ENCODE data around the gene RPP25L. TPM values are rescaled to one million over a fixed set of nuclear protein-coding genes. Genes with fewer than 3 reads are reported as not detected.
"Not testable (repeated sequence)": the region's sequence is repeated elsewhere in the genome, so short reads cannot be mapped to it uniquely, and the experiment has no call there.

The RPP25L gene
- total RNA-seq, 2 donors from 2014 or later, result 5.5 to 8.7 TPM

DNA sequence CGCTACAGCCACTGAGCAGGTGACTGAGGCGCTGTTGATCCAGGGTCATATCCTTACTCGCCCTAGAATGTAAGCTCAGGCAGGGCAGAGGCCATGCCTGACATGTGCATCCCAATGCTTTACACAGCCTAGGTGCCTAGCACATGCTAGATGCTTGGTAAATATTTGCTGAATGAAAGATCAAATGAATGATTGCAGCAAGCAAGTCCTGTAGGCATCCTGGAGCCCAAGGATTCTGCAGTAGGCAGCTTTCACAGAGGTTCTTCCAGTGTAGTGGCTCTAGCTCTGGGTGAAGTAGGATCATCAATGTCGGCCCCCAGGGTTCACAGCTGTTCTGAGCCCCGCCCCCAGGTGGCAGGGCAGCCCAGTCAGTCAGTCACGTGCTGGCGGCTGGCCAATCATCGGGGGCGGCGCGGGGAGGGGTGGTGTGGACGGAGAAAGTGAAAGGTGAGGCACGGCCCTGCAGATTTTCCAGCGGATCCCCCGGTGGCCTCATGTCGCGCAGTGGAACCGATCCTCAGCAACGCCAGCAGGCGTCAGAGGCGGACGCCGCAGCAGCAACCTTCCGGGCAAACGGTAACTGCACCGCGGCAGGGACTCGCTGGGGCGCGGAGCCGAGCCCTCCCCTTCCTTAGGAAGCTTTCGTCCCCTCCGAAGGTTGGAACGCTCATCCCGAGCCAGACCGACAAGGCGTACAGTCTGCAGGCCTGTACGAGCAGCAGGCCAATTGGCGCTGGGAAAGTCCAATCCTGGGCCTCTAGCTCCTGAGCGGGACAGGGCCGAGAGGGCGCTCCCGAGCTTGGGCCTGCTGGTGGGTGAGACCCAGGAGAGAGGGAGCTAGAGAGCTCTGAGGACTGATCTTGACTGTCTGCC is 34.5 kb upstream of the RPP25L start, which contains the start of gene GALT:
GALT (plus strand) TSS at position 465 of the 873 bp plus-strand sequence; CDS start at position 495, 30 bp downstream.
- H3K9me3 ChIP-seq, result no peaks in the 10 kb centered on the region
- peak; percentile 89 for DNase-seq (ENCODE audit: low spot score)
- H3K27ac ChIP-seq, result peak within 1 kb of the TSS; percentile 79 to 80
- no peaks in the 10 kb centered on the region for H3K27me3 ChIP-seq (replicated peaks; ENCODE audit: insufficient read depth)
- TF ChIP-seq, protein P1, sequence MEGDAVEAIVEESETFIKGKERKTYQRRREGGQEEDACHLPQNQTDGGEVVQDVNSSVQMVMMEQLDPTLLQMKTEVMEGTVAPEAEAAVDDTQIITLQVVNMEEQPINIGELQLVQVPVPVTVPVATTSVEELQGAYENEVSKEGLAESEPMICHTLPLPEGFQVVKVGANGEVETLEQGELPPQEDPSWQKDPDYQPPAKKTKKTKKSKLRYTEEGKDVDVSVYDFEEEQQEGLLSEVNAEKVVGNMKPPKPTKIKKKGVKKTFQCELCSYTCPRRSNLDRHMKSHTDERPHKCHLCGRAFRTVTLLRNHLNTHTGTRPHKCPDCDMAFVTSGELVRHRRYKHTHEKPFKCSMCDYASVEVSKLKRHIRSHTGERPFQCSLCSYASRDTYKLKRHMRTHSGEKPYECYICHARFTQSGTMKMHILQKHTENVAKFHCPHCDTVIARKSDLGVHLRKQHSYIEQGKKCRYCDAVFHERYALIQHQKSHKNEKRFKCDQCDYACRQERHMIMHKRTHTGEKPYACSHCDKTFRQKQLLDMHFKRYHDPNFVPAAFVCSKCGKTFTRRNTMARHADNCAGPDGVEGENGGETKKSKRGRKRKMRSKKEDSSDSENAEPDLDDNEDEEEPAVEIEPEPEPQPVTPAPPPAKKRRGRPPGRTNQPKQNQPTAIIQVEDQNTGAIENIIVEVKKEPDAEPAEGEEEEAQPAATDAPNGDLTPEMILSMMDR (IDR thresholded peaks at IDR 0.05), result peak; percentile 23
- H3K36me3 ChIP-seq, result peaks cover 16% of the 10 kb centered on the region
- peak within 1 kb of the TSS; percentile 79 for H3K4me3 ChIP-seq
- ATAC-seq (ENCODE audit: insufficient number of reproducible peaks, low FRiP score, low read depth), result peak; percentile 62
- H3K4me1 ChIP-seq (ENCODE audit: control insufficient read depth in 1 of 2, low read depth in 2 of 2), result peaks cover 16 to 35% of the 10 kb centered on the region in 2 donors

DNA sequence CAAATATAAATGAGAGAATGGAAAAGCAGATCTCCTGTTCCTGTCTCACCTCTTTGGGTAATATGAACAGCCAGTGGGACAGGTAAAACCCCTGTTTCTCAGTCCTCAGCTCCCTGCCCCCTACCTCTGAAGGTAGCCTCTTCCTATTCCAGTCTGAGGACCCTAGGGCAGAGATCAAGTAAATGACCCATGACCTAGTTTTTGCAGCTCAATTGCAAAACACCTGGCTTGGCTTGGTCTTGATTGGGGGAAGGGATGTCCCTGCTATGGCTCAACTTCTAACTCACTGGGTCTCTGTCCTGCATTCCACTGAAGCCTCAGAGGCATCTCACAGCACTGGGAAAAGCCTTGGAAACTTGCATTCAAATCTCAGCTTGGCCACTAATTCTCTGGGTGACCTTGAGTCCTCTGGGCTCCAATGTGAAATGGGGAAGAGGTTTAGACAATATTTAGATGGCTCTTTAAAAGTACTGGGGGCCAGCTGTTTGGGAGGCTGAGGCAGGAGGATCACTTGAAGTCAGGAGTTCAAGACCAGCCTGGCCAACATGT is 32.9 kb upstream of the RPP25L start:
- H3K9me3 ChIP-seq, result no peaks in the 10 kb centered on the region
- peaks cover 15% of the 10 kb centered on the region for H3K36me3 ChIP-seq
- DNase-seq (ENCODE audit: low spot score) (no peak), ATAC-seq (ENCODE audit: insufficient number of reproducible peaks, low FRiP score, low read depth) (no peak)
- H3K27ac ChIP-seq, result no peak overlapping the region
- peaks cover 12 to 26% of the 10 kb centered on the region in 2 donors for H3K4me1 ChIP-seq (ENCODE audit: control insufficient read depth in 1 of 2, low read depth in 2 of 2)
- TF ChIP-seq, protein P1 (IDR thresholded peaks at IDR 0.05), result no peak
- no peak overlapping the region for H3K4me3 ChIP-seq
- H3K27me3 ChIP-seq (replicated peaks; ENCODE audit: insufficient read depth), result no peaks in the 10 kb centered on the region

DNA sequence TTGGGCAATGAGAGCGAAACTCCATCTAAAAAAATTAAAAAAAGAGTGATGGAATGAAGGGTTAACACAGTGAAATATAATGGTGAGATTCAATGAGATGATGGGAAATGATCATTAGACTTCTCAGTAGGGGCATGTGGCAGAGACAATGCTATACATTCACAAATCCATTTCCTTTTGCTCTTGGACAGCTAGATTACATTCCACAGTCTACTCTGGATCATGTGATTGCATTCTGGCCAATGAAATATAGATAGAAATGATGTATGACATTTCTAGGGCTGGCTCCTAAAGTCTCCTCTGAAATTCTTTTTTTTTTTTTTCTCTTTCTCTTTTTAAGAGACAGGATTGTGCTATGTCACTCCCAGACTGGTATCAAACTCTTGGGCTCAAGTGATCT is 30.8 kb upstream of the RPP25L start:
- no peaks in the 10 kb centered on the region for H3K27me3 ChIP-seq (replicated peaks; ENCODE audit: insufficient read depth)
- H3K9me3 ChIP-seq, result no peaks in the 10 kb centered on the region
- TF ChIP-seq, protein P1 (IDR thresholded peaks at IDR 0.05), result no peak
- H3K4me3 ChIP-seq, result no peak overlapping the region
- peaks cover 11 to 18% of the 10 kb centered on the region in 2 donors for H3K4me1 ChIP-seq (ENCODE audit: control insufficient read depth in 1 of 2, low read depth in 2 of 2)
- no peaks in the 10 kb centered on the region for H3K36me3 ChIP-seq
- ATAC-seq (ENCODE audit: insufficient number of reproducible peaks, low FRiP score, low read depth) (no peak), DNase-seq (ENCODE audit: low spot score) (no peak)
- no peak overlapping the region for H3K27ac ChIP-seq

DNA sequence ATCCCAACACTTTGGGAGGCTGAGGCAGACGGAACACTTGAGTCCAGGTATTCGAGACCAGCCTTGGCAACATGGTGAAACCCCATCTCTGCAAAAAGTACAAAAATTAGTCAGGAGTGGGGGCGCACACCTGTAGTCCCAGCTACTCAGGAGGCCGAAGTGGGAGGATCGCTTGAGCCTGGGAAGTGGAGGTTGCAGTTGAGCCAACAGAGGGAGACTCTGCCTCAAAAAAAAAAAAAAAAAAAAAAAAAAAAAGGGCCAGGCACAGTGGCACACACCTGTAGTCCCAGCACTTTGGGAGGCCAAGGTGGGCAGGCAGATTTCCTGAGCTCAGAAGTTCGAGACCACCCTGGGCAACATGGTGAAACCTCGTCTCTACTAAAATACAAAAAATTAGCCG is 27.4 kb upstream of the RPP25L start:
- not testable (repeated sequence) for H3K36me3 ChIP-seq; H3K4me3 ChIP-seq; H3K27ac ChIP-seq; H3K27me3 ChIP-seq (replicated peaks; ENCODE audit: insufficient read depth); H3K9me3 ChIP-seq; ATAC-seq (ENCODE audit: insufficient number of reproducible peaks, low FRiP score, low read depth); DNase-seq (ENCODE audit: low spot score)
- H3K4me1 ChIP-seq (ENCODE audit: control insufficient read depth in 1 of 2, low read depth in 2 of 2), result peaks cover 11 to 27% of the 10 kb centered on the region in 2 donors

DNA sequence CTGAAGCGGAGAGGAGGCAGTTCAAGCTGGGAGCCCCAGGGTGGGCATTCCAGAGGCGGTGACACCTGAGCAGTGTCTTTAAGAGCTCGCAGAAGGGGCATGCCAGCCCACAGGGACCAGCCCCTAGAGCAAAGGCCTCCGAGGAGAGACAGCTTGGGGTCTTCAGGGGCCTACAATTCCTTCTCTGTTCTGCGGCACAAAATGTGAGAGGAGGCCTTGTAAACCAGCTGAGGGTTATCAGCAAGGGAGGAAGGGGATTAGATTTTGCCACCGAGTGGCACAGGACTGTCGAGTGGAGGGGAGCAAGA is 26.2 kb upstream of the RPP25L start:
- TF ChIP-seq, protein P1 (IDR thresholded peaks at IDR 0.05), result no peak
- H3K27me3 ChIP-seq (replicated peaks; ENCODE audit: insufficient read depth), result no peaks in the 10 kb centered on the region
- H3K36me3 ChIP-seq, result no peaks in the 10 kb centered on the region
- H3K4me1 ChIP-seq (ENCODE audit: control insufficient read depth in 1 of 2, low read depth in 2 of 2), result peaks cover 11 to 30% of the 10 kb centered on the region in 2 donors
- DNase-seq (ENCODE audit: low spot score) (no peak), ATAC-seq (ENCODE audit: insufficient number of reproducible peaks, low FRiP score, low read depth) (no peak)
- H3K9me3 ChIP-seq, result no peaks in the 10 kb centered on the region
- peak overlapping the region; percentile 79 for H3K4me3 ChIP-seq
- peak overlapping the region; percentile 74 to 87 for H3K27ac ChIP-seq

Measured in thoracic aorta (tissue), 2 donors.